NCI-H345 treated with DMSO at 0.1 percent for 48 hours (cell line): Measurements from ENCODE around the gene PRSS1.

ENCODE experiments used
- DNase-seq: peaks from one replicate; lab custom pipeline; 2025; ENCODE audit not compliant: unreplicated experiment; lab: John Stamatoyannopoulos, UW

PRSS1 gene

DNA sequence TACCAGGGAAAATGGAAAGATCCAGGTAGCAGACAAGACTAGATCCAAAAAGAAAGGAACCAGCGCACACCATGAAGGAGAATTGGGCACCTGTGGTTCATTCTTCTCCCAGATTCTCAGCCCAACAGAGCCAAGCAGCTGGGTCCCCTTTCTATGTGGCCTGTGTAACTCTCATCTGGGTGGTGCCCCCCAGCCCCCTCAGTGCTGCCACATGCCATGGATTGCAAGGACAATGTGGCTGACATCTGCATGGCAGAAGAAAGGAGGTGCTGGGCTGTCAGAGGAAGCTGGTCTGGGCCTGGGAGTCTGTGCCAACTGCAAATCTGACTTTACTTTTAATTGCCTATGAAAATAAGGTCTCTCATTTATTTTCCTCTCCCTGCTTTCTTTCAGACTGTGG is 42.9 kb downstream of the PRSS1 start:
- DNase-seq: no peak

GRCh38 chr7:142792593-142792992 is 43.3 kb downstream of the PRSS1 start:
- DNase-seq: no peak

- DNase-seq: no peak
Measured at GRCh38 chr7:142793156-142793555, 43.9 kb downstream of the PRSS1 start.

- no peak for DNase-seq
Measured at GRCh38 chr7:142795339-142795863, 46.1 kb downstream of the PRSS1 start.

GRCh38 chr7:142796001-142796500 is 46.8 kb downstream of the PRSS1 start:
- DNase-seq: no peak

- no peak for DNase-seq
Measured at GRCh38 chr7:142796501-142797390, 47.5 kb downstream of the PRSS1 start.

DNA sequence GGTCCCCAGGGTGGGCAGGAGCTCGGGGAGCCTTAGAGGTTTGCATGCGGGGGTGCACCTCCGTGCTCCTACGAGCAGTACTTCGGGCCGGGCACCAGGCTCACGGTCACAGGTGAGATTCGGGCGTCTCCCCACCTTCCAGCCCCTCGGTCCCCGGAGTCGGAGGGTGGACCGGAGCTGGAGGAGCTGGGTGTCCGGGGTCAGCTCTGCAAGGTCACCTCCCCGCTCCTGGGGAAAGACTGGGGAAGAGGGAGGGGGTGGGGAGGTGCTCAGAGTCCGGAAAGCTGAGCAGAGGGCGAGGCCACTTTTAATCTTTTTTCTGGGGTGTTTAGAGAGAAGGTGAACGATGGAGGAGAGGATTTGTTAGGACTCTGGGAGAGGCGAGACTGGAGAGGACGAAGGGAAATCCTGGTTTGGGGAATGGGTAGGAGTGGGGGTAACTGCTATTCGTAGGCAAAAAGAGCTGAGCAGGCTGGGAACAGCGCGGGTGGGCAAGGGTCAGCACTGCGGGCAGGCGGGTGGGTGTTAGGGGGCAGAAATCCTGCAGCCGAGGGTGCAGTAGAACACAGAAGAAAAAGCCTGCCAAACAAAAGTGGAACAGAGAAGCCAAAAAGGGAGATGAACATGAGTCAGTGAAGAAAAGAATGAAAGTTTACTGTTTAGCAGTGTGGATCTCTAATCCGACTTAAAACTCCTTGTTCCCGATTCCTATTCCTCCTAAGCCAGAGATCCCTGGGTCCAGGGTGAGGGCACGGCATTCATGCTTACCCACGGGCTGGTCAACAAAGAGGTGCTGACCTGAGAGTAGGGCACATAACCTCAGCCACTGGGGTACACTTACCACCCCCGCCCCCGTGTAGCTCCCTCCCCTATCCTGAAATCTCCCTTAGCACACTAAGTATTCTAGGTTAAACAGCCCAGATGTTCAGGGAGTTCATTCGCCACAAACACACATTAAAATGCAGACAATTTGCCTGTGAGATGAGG is 48.4 kb downstream of the PRSS1 start:
- DNase-seq: no peak

DNA sequence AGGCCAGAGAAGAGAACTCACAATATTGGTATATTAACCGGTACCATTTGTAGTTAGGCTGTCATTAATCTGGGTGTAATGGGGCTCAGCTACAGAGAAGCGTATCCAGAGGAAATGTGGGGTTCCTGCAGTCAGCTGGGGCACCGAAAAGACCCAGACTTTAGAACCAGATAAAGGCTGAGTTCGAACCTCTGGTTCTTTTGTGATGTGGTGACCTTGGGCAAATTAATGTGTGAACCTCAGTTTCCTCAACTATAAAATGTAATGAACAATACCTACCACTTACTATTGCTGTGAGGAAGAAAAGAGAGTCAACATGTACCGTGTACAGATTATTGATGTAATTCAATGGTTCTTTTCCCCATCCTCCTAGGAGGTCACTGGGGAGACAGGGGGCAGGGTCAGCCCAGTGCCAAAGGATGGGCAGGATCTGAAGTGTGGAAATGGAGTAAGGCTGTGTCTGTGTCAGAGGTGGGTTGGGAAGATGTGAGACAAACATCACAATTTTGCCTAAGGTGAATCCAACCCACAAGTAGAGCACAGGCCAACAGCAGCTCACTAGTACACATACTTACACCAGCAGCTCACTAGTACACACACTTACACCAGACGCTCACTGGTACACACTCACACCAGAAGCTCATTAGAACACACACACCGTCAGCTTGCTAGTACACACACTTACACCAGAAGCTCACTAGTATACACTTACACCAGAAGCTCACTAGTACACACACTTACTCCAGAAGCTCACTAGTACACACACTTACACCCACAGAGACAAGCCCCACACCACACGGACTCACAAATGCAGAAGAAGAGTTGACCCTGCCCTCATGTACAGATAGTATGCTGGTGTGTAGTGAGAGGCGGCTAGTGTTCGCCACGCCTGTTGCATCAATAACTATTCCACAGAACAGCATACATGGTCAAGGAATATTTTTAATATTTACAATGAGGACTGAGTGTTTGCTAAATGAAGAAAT is 49.5 kb downstream of the PRSS1 start:
- DNase-seq: no peak

- DNase-seq: no peak
Measured at GRCh38 chr7:142799437-142799835, 50.2 kb downstream of the PRSS1 start.

DNA sequence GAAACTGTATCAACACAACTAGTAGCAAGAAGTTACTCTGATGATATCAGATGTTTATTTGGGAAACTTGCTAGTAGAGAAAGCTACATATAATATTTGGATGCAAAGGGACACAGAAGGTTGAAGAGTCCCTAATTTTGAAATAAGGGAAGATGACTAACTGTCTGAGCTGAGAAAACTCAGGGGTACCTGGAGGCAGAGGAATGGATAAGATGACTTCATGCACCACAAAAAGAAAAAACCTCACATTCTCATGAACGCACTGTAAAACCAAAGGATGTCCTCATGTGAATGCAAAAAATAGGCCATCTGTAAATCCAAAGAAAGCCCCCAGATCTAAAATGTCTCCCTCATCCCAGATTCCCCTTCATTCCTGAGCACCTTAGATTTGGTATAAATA is 50.8 kb downstream of the PRSS1 start:
- no peak for DNase-seq

DNA sequence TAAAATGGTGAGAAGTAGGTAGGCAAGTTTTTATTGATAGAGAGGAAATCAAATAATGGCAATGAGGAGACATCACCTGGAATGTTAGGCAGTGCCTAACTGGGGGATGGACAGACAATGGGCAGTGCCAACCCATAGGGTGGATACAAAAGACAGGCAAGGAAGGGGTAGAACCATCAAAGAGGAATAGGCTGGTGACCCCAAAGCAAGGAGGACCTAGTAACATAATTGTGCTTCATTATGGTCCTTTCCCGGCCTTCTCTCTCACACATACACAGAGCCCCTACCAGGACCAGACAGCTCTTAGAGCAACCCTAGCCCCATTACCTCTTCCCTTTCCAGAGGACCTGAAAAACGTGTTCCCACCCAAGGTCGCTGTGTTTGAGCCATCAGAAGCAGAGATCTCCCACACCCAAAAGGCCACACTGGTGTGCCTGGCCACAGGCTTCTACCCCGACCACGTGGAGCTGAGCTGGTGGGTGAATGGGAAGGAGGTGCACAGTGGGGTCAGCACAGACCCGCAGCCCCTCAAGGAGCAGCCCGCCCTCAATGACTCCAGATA is 51.5 kb downstream of the PRSS1 start:
- no peak for DNase-seq

- DNase-seq: no peak
Measured at GRCh38 chr7:142801601-142802295, 52.5 kb downstream of the PRSS1 start.

GRCh38 chr7:142802301-142802700 is 53.0 kb downstream of the PRSS1 start:
- DNase-seq: no peak
